Mucosa of descending colon (tissue), 3 donors: Measurements from ENCODE around the gene CATSPERE. TPM values are rescaled to one million over a fixed set of nuclear protein-coding genes. Genes with fewer than 3 reads are reported as not detected.
"Not testable (repeated sequence)": the region's sequence is repeated elsewhere in the genome, so short reads cannot be mapped to it uniquely, and the experiment has no call there.

ENCODE experiments used
- ATAC-seq: fragments of 200-7000 bp; cut with Tn5 transposase; one replicate; pipeline ENCODE4 v1.9.1; 2020; ENCODE audit warnings: mild to moderate bottlenecking, moderate library complexity
- DNase-seq, 3 donors: peaks; one replicate each; pipeline ENCODE4 v3.0.0-alpha.2; 2020
- H3K36me3 ChIP-seq: fragments of 200-600 bp; one replicate; pipeline ENCODE4 v1.8.0; 2021; ENCODE audit warnings: low read depth, mild to moderate bottlenecking
- H3K4me1 ChIP-seq: fragments of 200-600 bp; one replicate; pipeline ENCODE4 v1.8.0; 2021; ENCODE audit warnings: low read depth, mild to moderate bottlenecking
- H3K4me3 ChIP-seq: fragments of 200-600 bp; one replicate; pipeline ENCODE4 v1.8.0; 2021; ENCODE audit warnings: mild to moderate bottlenecking
- H3K9me3 ChIP-seq: fragments of 200-600 bp; one replicate; pipeline ENCODE4 v1.8.0; 2021; ENCODE audit warnings: mild to moderate bottlenecking
- intact Hi-C, 2 donors: fragments of 100-400 bp; cut with DNase I in 1 of 2; cut with micrococcal nuclease in 1 of 2; formaldehyde crosslinking; loops; one replicate each; pipeline versions ENCODE4 v1.11.0 to v1.11.1; 2022; cut with DNase I, micrococcal nuclease
- total RNA-seq, 3 donors: library from RNA; stranded (reverse); fragmentation: NEBNext Ultra II Directional in 2 of 3; extraction: Animal tissue kit (Norgen Biotek cat#: 25700) in 2 of 3; gene quantifications; one replicate each; pipeline versions ENCODE4 v1.2.1 to v1.2.4, GENCODE V29; 2021 to 2023
- TF ChIP-seq, protein P1 (sequence below): fragments of 200-600 bp; IDR thresholded peaks from one replicate; pipeline ENCODE4 v1.8.0; 2022; ENCODE audit warnings: antibody characterized with exemption, mild to moderate bottlenecking
- donor health status: DM: no; HTN: no; CAD: no; lungs with moderate emphysema.
- donor health status: DM: no; HTN: no; CAD: no.
- donor health status: DM: no; HTN: yes; CAD: no.

The CATSPERE gene
- total RNA-seq, 3 donors from 2014 or later: 0.73 to 1.3 (median 0.93) TPM

DNA sequence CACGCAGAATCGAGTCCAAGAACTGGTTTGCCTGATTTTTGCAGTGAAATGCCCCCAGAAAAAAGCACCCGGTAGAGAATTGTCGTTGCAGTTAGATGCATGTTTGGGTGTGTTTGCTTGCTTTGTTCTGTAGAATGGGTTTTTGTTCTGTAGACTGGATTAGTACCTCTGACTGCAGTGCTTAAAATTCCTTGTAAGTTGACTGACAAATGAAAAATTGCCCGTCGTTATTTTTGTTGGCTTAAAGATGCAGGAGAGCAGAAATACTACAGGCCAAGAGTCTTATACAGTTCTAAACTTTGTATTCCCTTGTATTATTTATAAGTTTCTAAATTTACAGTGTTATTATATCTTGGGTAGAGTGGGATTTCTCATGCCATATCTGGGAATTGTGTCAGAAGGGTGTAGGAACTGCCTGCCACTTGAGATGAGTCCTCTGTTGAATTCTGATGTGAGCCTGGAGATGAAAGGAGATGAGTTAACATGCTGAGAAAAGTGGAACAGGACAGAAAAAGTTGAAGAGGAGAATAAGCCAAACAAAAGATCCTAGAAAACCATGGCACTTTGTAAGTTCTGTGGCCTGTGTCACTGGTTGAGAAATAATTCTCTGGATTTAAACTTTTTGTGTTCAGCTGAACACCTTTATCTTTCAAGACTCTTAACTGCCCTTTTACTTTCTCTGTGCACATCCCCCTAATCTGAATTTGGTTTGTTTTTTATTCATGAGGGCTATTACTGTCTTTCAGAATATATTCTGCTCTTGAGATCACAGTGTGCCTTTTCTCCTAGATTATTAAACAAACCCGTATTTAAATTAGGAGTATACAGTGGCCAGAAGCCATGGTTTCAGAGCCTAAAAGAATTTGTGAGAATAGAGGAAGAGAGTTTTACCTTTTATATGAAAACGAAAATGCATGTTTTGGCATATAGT is 193.3 kb downstream of the CATSPERE start:
- TF ChIP-seq, protein P1, sequence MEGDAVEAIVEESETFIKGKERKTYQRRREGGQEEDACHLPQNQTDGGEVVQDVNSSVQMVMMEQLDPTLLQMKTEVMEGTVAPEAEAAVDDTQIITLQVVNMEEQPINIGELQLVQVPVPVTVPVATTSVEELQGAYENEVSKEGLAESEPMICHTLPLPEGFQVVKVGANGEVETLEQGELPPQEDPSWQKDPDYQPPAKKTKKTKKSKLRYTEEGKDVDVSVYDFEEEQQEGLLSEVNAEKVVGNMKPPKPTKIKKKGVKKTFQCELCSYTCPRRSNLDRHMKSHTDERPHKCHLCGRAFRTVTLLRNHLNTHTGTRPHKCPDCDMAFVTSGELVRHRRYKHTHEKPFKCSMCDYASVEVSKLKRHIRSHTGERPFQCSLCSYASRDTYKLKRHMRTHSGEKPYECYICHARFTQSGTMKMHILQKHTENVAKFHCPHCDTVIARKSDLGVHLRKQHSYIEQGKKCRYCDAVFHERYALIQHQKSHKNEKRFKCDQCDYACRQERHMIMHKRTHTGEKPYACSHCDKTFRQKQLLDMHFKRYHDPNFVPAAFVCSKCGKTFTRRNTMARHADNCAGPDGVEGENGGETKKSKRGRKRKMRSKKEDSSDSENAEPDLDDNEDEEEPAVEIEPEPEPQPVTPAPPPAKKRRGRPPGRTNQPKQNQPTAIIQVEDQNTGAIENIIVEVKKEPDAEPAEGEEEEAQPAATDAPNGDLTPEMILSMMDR: no peak
- ATAC-seq (no peak), DNase-seq (no peak)
- no peaks in the 10 kb centered on the region for H3K9me3 ChIP-seq
- H3K4me1 ChIP-seq: peaks cover 32% of the 10 kb centered on the region
- H3K4me3 ChIP-seq: peak overlapping the region; percentile 83
- intact Hi-C loops: no loop called here
- H3K36me3 ChIP-seq: peaks cover 4% of the 10 kb centered on the region

GRCh38 chr1:244655186-244655585 is 194.1 kb downstream of the CATSPERE start:
- TF ChIP-seq, protein P1: no peak
- Histone ChIP-seq H3K4me3 (no peak overlapping the region), H3K9me3 (no peaks in the 10 kb centered on the region), H3K4me1 (peaks cover 32% of the 10 kb centered on the region), H3K36me3 (peaks cover 4% of the 10 kb centered on the region)
- DNase-seq (no peak), ATAC-seq (no peak)
- intact Hi-C loops: no loop called here

DNA sequence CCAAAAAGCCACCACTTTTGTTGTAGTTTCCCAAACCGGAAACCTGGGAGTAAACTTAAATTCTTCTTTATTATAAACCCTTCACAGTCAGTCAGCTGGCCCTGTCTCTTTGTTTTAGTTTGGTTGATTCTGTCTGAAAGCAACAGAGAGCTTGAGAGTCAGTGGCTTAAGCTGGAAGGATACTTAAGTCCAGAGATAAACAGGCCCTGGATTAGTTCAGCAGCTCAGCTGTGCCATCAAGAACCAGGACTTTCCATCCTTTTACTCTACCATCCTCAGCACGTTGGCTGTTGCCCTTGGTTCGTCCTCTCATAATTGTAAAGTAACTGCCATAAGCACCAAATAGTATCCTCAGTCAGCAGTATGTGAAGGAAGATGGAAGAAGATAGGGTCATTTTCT is 196.3 kb downstream of the CATSPERE start:
- ATAC-seq (no peak), DNase-seq (no peak)
- TF ChIP-seq, protein P1: no peak
- Histone ChIP-seq H3K36me3 (peaks cover 4% of the 10 kb centered on the region), H3K9me3 (no peaks in the 10 kb centered on the region), H3K4me3 (no peak overlapping the region), H3K4me1 (peaks cover 32% of the 10 kb centered on the region)
- intact Hi-C loops: no loop called here

DNA sequence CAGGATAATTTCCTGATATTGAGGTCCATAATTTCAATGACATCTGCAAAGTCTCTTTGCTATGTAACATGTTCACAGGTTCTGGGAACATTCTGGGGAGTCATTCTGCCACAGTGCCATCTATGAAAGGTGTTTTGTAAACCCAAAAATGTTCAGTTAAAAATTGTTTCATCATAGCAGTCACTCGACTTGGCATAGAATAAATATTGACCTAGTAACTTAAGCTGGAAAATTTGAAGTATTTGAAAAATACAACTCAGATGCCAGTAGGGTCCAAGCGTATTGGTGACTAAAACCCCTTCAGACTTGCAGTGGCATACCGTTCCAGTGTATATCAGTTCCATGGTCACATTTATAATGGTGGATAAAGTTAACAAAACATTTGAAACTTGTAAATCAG is 198.6 kb downstream of the CATSPERE start:
- Histone ChIP-seq H3K36me3 (no peaks in the 10 kb centered on the region), H3K4me1 (peaks cover 30% of the 10 kb centered on the region), H3K4me3 (no peak overlapping the region), H3K9me3 (no peaks in the 10 kb centered on the region)
- intact Hi-C loops: no loop called here
- TF ChIP-seq, protein P1: no peak
- ATAC-seq (no peak), DNase-seq (no peak)

- DNase-seq (no peak), ATAC-seq (no peak)
- intact Hi-C loops: no loop called here
- H3K36me3 ChIP-seq: no peaks in the 10 kb centered on the region
- H3K4me1 ChIP-seq: peaks cover 27% of the 10 kb centered on the region
- H3K4me3 ChIP-seq: no peak overlapping the region
- no peaks in the 10 kb centered on the region for H3K9me3 ChIP-seq
- TF ChIP-seq, protein P1: no peak
Measured at GRCh38 chr1:244660595-244660994, 199.5 kb downstream of the CATSPERE start.

DNA sequence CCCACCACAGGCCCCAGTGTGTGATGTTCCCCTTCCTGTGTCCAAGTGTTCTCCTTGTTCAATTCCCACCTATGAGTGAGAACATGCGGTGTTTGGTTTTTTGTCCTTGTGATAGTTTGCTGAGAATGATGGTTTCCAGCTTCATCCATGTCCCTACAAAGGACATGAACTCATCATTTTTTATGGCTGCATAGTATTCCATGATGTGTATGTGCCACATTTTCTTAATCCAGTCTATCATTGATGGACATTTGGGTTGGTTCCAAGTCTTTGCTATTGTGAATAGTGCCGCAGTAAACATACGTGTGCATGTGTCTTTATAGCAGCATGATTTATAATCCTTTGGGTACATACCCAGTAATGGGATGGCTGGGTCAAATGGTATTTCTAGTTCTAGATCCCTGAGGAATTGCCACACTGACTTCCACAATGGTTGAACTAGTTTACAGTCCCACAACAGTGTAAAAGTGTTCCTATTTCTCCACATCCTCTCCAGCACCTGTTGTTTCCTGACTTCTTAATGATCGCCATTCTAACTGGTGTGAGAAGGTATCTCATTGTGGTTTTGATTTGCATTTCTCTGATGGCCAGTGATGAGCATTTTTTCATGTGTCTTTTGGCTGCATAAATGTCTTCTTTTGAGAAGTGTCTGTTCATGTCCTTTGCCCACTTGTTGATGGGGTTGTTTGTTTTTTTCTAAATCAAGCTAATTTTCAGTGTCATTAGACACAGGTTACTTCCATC is 200.7 kb downstream of the CATSPERE start:
- H3K9me3 ChIP-seq, H3K4me3 ChIP-seq, ATAC-seq, intact Hi-C loops, DNase-seq, H3K36me3 ChIP-seq: not testable (repeated sequence)
- peaks cover 19% of the 10 kb centered on the region for H3K4me1 ChIP-seq
